HG02623 (cell line): ENCODE data around the gene EFHC2.
"Not testable (repeated sequence)": the region's sequence is repeated elsewhere in the genome, so short reads cannot be mapped to it uniquely, and the experiment has no call there.

Source experiments
- ATAC-seq: cut with Tn5 transposase; IDR thresholded peaks from one replicate; pipeline ENCODE4 v1.9.1; 2021; ENCODE audit warnings: moderate library complexity; ENCODE audit not compliant: unreplicated experiment

Gene EFHC2

GRCh38 chrX:44299177-44299576, 44.3 kb downstream of the EFHC2 start:
- ATAC-seq = no peak

- ATAC-seq = no peak
Observed at GRCh38 chrX:44291468-44292092, 51.9 kb downstream of the EFHC2 start.

DNA sequence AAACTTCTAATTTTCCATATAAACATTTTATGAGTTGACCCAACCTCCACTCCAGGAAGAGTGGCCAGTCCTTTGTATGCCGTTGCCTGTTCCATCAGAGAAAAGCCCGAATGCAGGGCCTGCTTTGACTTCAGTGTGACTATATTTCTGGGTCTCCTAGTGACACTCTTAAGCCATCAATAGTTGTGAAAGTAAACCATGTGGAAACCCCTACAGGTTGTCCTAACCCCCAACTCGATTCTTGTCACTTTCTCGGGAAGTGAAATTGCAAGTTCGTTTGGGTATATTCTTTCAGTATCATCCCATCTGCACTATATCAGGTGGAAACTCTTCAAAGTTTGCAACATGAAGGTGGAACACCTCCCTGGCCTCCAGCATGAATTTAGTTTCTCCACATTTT, 52.8 kb downstream of the EFHC2 start:
- ATAC-seq = no peak

DNA sequence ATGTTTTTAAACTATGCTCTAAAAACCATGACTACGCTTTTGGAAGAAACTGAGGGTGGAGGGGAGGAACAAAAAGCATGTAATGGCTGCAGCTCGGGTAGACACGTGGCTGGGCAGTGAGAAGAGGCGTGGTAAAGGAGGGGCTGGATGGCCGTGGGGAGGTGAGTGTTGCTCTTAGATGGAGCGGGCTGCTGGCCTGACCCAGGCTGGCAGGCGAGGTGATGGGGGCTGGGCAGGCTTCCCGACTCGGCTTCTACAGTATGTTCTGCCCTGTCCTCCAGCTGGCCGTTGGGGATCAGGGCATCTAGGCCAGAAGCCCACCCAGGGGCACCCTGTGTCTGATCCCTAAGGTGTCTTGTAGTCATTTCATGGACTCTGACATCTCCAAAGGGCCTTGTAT, 60.7 kb downstream of the EFHC2 start:
- no peak for ATAC-seq

- no peak for ATAC-seq
Observed at GRCh38 chrX:44280116-44280515, 63.4 kb downstream of the EFHC2 start.

GRCh38 chrX:44274096-44274495, 69.4 kb downstream of the EFHC2 start:
- ATAC-seq = no peak

DNA sequence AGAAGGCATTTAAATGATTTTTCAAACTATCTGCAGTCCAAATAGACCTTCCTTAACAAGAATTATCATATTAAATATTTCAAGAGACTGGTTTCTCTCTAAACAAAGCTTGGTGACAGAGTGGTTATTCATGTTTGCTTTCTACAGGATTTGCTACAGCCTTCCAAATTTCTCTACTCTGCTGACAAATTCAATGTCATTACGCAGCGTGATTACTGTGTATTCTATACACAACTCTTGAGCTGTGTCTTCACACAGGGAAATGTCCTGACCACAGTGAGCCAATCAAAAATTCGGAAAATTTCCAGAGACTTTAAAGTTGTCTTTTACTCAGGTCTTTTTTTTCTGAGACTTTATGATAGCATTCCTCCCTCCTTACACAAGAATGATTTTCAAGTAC, 75.6 kb downstream of the EFHC2 start:
- ATAC-seq = no peak

- ATAC-seq = no peak
Observed at GRCh38 chrX:44267116-44267515, 76.4 kb downstream of the EFHC2 start.

- ATAC-seq = no peak
Observed at GRCh38 chrX:44265559-44265958, 77.9 kb downstream of the EFHC2 start.

GRCh38 chrX:44264936-44265335, 78.5 kb downstream of the EFHC2 start:
- no peak for ATAC-seq

DNA sequence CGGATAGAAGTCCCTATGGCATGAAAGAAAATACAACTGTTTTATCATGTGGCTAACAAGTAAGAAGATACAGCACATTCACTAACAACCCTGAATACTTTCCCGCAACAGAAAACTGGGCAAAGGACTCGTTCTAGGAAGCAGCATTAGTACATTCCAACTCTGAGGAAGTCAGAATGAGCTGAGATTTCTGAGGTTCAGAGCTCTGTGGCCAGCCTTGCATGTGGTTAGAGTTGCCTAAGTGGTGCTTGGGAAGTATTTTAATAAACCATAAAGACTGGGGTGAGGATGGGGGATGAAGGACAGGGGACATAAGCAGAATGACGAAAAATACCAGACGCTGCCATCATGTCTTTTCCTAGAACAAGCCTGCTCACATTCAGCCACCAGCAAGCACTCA, 82.2 kb downstream of the EFHC2 start:
- no peak for ATAC-seq

DNA sequence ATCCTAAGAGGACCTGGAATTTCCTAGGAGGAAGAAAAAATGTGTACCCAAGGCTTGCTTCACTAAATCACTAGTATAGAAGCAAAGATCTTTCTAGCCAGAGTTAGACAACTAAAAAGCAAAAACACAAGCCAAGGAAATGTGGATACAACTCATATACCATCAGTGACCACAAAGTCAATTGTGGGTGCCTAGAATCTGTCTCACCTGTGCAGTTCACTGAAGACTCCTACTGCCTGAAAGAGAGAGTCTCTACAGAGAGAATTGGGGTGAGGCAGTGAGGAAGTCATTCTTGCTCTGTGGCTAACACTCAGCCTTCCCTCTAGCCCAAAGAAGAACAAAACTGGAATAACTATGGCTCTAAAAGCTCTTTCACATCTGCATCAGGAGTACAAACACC, 82.9 kb downstream of the EFHC2 start:
- ATAC-seq = no peak

GRCh38 chrX:44255742-44256141, 87.7 kb downstream of the EFHC2 start:
- ATAC-seq = not testable (repeated sequence)

- ATAC-seq = no peak
Observed at GRCh38 chrX:44253575-44253942, 89.9 kb downstream of the EFHC2 start.

DNA sequence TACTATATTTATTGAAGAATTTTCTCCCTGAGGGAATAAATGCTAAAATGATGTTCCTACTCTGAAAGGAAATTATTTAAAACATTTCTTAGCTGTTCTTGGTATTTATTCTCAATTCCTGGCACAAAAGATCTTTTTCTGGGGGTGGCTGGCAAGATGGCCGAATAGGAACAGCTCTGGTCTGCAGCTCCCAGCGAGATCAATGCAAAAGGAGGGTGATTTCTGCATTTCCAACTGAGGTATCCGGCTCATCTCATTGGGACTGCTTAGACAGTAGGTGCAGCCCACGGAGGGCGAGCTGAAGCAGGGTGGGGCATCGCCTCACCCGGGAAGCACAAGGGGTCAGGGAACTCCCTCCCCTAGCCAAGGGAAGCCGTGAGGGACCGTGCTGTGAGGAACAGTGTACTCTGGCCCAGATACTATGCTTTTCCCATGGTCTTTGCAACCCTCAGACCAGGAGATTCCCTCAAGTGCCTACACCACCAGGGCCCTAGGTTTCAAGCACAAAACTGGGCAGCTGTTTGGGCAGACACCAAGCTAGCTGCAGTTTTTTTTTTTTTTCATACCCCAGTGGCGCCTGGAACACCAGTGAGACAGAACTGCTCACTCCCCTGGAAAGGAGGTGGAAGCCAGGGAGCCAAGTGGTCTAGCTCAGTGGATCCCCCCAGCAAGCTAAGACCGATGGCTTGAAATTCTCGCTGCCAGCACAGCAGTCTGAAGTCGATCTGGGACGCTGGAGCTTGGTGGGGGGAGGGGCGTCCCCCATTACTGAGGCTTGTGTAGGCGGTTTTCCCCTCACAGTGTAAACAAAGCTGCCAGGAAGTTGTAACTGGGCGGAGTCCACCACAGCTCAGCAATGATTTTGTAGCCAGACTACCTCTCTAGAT, 90.5 kb downstream of the EFHC2 start:
- peak; percentile 81 for ATAC-seq

DNA sequence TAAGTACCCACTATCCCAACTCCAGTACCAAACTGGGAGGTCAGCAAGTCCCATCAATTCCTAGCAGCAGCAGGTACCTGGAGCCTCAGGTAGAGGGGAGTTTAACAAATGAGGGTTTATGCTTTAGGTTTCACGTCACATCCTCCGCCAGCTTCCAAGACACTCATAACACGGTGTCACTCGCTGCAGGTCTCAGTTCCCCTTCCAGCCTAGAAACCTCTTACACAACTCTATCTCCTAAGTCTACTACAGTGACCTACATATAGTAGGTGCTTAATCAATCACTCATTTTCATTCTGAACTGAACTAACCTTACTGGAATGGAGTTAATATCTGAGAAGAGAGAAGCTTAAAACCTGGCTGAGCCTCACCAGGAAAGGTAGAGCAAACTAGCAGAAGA, 96.0 kb downstream of the EFHC2 start:
- ATAC-seq = no peak

GRCh38 chrX:44246826-44247225, 96.6 kb downstream of the EFHC2 start:
- ATAC-seq = no peak

- no peak for ATAC-seq
Observed at GRCh38 chrX:44245733-44246132, 97.7 kb downstream of the EFHC2 start.

- ATAC-seq = no peak
Observed at GRCh38 chrX:44244008-44244407, 99.5 kb downstream of the EFHC2 start.

DNA sequence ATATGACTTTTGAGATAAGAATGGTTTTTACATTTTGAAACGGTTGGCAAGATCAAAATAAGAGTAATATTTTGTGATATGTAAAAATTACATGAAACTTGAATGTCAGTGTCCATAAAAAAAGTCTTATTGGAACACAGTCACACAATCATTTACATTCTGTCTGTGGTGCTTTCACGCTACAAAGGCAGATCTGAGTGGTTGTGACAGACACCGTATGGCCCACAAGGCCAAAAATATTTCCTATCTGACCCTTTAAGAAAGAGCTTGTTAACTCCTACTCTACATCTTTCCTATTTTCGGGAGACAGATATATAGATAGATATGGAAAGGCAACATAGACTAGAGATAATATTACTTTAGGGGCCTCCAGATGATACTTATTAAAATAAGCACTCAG, 101.9 kb downstream of the EFHC2 start:
- ATAC-seq = no peak

- no peak for ATAC-seq
Observed at GRCh38 chrX:44240036-44240435, 103.4 kb downstream of the EFHC2 start.

GRCh38 chrX:44239036-44239435, 104.4 kb downstream of the EFHC2 start:
- no peak for ATAC-seq

DNA sequence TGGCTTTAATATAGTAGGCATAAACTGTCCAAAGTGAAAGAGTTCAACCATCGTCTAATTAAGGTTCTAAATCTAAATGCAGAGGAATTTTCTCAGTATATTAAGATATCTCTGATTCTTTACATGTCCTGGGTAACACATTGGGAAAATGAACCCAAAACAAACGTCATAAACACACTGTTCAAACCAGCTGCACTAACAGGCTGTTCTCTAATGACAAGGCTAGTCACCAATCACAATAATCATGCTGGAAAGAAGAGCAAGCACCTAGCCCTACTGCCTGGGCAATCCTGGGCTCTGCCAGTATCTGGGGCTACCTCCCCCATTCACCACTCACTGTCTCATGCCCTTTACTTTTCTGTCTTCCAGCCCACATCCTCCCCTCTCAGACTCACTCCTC, 107.9 kb downstream of the EFHC2 start:
- no peak for ATAC-seq
